Mesenchymal stem cell (in vitro differentiated cells and primary cell): Measurements from ENCODE around the gene C1QTNF1.

Experiments
- DNase-seq: peaks from one replicate; pipeline ENCODE4 v3.0.0-alpha.2; 2013
- H2AFZ ChIP-seq: one replicate; pipeline ENCODE4 v1.6.1; 2013; ENCODE audit warnings: low read depth, mild to moderate bottlenecking, control low read depth, inconsistent platforms, low read length, moderate library complexity
- H2AK5ac ChIP-seq: 2 replicates; pipeline ENCODE4 v1.6.1; 2013; ENCODE audit warnings: low read length, moderate library complexity, mild to moderate bottlenecking, inconsistent platforms; ENCODE audit not compliant: severe bottlenecking
- H2BK120ac ChIP-seq: one replicate; pipeline ENCODE4 v1.6.1; 2013; ENCODE audit warnings: low read depth, mild to moderate bottlenecking, inconsistent platforms, low read length, moderate library complexity
- H2BK12ac ChIP-seq, 2 experiments: one replicate each; pipeline ENCODE4 v1.6.1; 2013; ENCODE audit warnings: inconsistent platforms in 2 of 2, low read length in 2 of 2, mild to moderate bottlenecking in 2 of 2, moderate library complexity in 2 of 2, control low read depth in 1 of 2
- H2BK15ac ChIP-seq: one replicate; pipeline ENCODE4 v1.6.1; 2013; ENCODE audit warnings: mild to moderate bottlenecking, low read depth, inconsistent platforms; ENCODE audit not compliant: poor library complexity, severe bottlenecking
- H2BK5ac ChIP-seq: 2 replicates; pipeline ENCODE4 v1.6.1; 2013; ENCODE audit warnings: low read depth, mild to moderate bottlenecking, low read length, control low read depth, inconsistent platforms; ENCODE audit not compliant: poor library complexity, severe bottlenecking
- H3K14ac ChIP-seq, 2 experiments: one replicate each; pipeline ENCODE4 v1.6.1; 2013; ENCODE audit warnings: inconsistent platforms in 2 of 2, low read length in 2 of 2, control low read depth in 1 of 2, mild to moderate bottlenecking in 1 of 2, moderate library complexity in 1 of 2
- H3K18ac ChIP-seq, 2 experiments: one replicate each; pipeline ENCODE4 v1.6.1; 2013; ENCODE audit warnings: inconsistent platforms in 2 of 2, low read length in 2 of 2, control low read depth in 1 of 2, low read depth in 1 of 2, mild to moderate bottlenecking in 1 of 2
- H3K23ac ChIP-seq, 2 experiments: one replicate each; pipeline ENCODE4 v1.6.1; 2013; ENCODE audit warnings: inconsistent platforms in 2 of 2, low read length in 2 of 2, mild to moderate bottlenecking in 2 of 2, moderate library complexity in 2 of 2, control low read depth in 1 of 2
- H3K27ac ChIP-seq: 2 replicates; pipeline ENCODE4 v1.5.1; 2013; ENCODE audit warnings: mild to moderate bottlenecking, moderate library complexity, low read length, control low read depth, inconsistent platforms; ENCODE audit not compliant: poor library complexity, severe bottlenecking
- H3K27me3 ChIP-seq, 2 experiments: 2 replicates each; pipeline versions ENCODE4 v1.6.1 to v1.7.0; 2013; ENCODE audit warnings: low read length in 2 of 2, mild to moderate bottlenecking in 2 of 2, moderate library complexity in 2 of 2, control low read depth in 1 of 2, inconsistent platforms in 1 of 2; ENCODE audit not compliant: control insufficient read depth in 1 of 2, insufficient read depth in 1 of 2
- H3K36me3 ChIP-seq, 2 experiments: 2 replicates each; pipeline versions ENCODE4 v1.6.1 to v1.7.0; 2013; ENCODE audit warnings: low read length in 2 of 2, control low read depth in 1 of 2, inconsistent platforms in 1 of 2, low read depth in 1 of 2, mild to moderate bottlenecking in 1 of 2; ENCODE audit not compliant: insufficient read depth in 2 of 2, control insufficient read depth in 1 of 2
- H3K4ac ChIP-seq, 2 experiments: one replicate each; pipeline ENCODE4 v1.6.1; 2013; ENCODE audit warnings: inconsistent platforms in 2 of 2, low read length in 2 of 2, mild to moderate bottlenecking in 2 of 2, moderate library complexity in 2 of 2, control low read depth in 1 of 2, low read depth in 1 of 2
- H3K4me1 ChIP-seq: 2 replicates; pipeline ENCODE4 v1.6.1; 2013; ENCODE audit warnings: low read depth, low read length, control low read depth; ENCODE audit not compliant: control insufficient read depth, insufficient read depth
- H3K4me2 ChIP-seq: 2 replicates; pipeline ENCODE4 v1.6.1; 2013; ENCODE audit warnings: low read length, mild to moderate bottlenecking, inconsistent platforms; ENCODE audit not compliant: poor library complexity, severe bottlenecking
- H3K4me3 ChIP-seq, 2 experiments: 2 replicates each; pipeline versions ENCODE4 v1.5.1 to v1.7.0; 2013; ENCODE audit warnings: low read length in 2 of 2, mild to moderate bottlenecking in 2 of 2, control low read depth in 1 of 2, low read depth in 1 of 2; ENCODE audit not compliant: insufficient read depth in 1 of 2
- H3K79me1 ChIP-seq: replicated peaks from 2 replicates; pipeline ENCODE4 v1.6.1; 2013; ENCODE audit warnings: mild to moderate bottlenecking, control low read depth, low read length, inconsistent platforms; ENCODE audit not compliant: poor library complexity, severe bottlenecking
- H3K9ac ChIP-seq: 2 replicates; pipeline ENCODE4 v1.7.0; 2013; ENCODE audit warnings: mild to moderate bottlenecking, low read length, moderate library complexity
- H3K9me3 ChIP-seq: 2 replicates; pipeline ENCODE4 v1.7.0; 2013; ENCODE audit warnings: mild to moderate bottlenecking, low read length; ENCODE audit not compliant: control insufficient read depth
- H4K8ac ChIP-seq: one replicate; pipeline ENCODE4 v1.6.1; 2013; ENCODE audit warnings: inconsistent platforms, mild to moderate bottlenecking, low read length, moderate library complexity
- H4K91ac ChIP-seq: one replicate; pipeline ENCODE4 v1.6.1; 2013; ENCODE audit warnings: mild to moderate bottlenecking, low read length, inconsistent platforms
- WGBS: methylation state at CpG from one replicate; pipeline ENCODE4 v1.1.7; 2013; ENCODE audit warnings: mixed read lengths; 5-methylcytosine and 5-hydroxymethylcytosine counted together

The C1QTNF1 gene

DNA sequence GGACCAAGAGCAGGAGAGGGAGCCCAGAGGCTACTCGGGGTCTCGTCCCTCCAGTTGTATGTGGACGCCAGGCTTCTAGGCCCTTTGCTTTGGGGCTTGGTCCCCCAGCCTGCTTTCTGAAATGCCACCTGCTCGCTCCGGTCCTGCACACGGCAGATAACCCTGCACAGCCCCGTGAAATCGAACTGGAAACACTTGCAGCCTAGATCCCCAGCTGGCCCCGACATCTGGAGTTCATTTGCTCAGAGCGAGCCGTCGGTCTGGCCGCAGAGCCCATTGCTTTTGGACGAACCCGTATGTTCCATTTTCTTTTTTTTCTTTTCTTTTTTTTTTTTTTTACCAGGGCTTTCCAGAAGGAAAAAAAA is 22.9 kb downstream of the C1QTNF1 start:
- H3K23ac ChIP-seq: no peak overlapping the region
- H2BK12ac ChIP-seq: no peak overlapping the region
- no peak overlapping the region for H4K91ac ChIP-seq
- peak overlapping the region in 1 of 2 experiments; percentile 40 for H3K4me3 ChIP-seq
- 87% methylated on average over 13 of the region's 15 CpGs for WGBS
- peak overlapping the region; percentile 77 for H3K9ac ChIP-seq
- no peak overlapping the region for H3K27ac ChIP-seq
- no peak overlapping the region for H2BK5ac ChIP-seq
- no peak overlapping the region for H2AFZ ChIP-seq
- peaks cover 0 to 7% of the 10 kb centered on the region in 2 experiments for H3K36me3 ChIP-seq
- H3K27me3 ChIP-seq: peaks cover 0 to 25% of the 10 kb centered on the region in 2 experiments
- no peaks in the 10 kb centered on the region for H3K4me1 ChIP-seq
- no peaks in the 10 kb centered on the region for H3K9me3 ChIP-seq
- H3K18ac ChIP-seq: no peak overlapping the region
- H2BK120ac ChIP-seq: no peak overlapping the region
- H2AK5ac ChIP-seq: no peak overlapping the region
- H4K8ac ChIP-seq: no peak overlapping the region
- H3K79me1 ChIP-seq: no peaks in the 10 kb centered on the region
- H3K4me2 ChIP-seq: no peak overlapping the region
- no peak for DNase-seq
- no peak overlapping the region for H3K14ac ChIP-seq
- no peak overlapping the region for H3K4ac ChIP-seq
- no peak overlapping the region for H2BK15ac ChIP-seq

GRCh38 chr17:79047291-79047920 is 23.4 kb downstream of the C1QTNF1 start:
- WGBS: 94% methylated on average over 30 of the region's 30 CpGs
- Histone ChIP-seq H3K9me3 (no peaks in the 10 kb centered on the region), H3K4me3 (peak overlapping the region in 1 of 2 experiments; percentile 60), H2BK5ac (no peak overlapping the region), H3K79me1 (no peaks in the 10 kb centered on the region), H3K4me1 (no peaks in the 10 kb centered on the region), H3K14ac (no peak overlapping the region), H3K27ac (no peak overlapping the region), H3K36me3 (peaks cover 0 to 7% of the 10 kb centered on the region in 2 experiments), H2BK120ac (no peak overlapping the region), H3K4ac (no peak overlapping the region), H3K23ac (no peak overlapping the region), H3K27me3 (peaks cover 0 to 25% of the 10 kb centered on the region in 2 experiments), H2BK12ac (no peak overlapping the region), H2AK5ac (no peak overlapping the region), H3K18ac (no peak overlapping the region), H3K4me2 (no peak overlapping the region), H2BK15ac (no peak overlapping the region), H4K91ac (no peak overlapping the region), H3K9ac (peak overlapping the region; percentile 77), H4K8ac (no peak overlapping the region), H2AFZ (no peak overlapping the region)
- DNase-seq: no peak

DNA sequence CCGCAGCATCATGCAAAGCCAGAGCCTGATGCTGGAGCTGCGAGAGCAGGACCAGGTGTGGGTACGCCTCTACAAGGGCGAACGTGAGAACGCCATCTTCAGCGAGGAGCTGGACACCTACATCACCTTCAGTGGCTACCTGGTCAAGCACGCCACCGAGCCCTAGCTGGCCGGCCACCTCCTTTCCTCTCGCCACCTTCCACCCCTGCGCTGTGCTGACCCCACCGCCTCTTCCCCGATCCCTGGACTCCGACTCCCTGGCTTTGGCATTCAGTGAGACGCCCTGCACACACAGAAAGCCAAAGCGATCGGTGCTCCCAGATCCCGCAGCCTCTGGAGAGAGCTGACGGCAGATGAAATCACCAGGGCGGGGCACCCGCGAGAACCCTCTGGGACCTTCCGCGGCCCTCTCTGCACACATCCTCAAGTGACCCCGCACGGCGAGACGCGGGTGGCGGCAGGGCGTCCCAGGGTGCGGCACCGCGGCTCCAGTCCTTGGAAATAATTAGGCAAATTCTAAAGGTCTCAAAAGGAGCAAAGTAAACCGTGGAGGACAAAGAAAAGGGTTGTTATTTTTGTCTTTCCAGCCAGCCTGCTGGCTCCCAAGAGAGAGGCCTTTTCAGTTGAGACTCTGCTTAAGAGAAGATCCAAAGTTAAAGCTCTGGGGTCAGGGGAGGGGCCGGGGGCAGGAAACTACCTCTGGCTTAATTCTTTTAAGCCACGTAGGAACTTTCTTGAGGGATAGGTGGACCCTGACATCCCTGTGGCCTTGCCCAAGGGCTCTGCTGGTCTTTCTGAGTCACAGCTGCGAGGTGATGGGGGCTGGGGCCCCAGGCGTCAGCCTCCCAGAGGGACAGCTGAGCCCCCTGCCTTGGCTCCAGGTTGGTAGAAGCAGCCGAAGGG is 24.2 kb downstream of the C1QTNF1 start:
- Histone ChIP-seq H3K27me3 (peaks cover 0 to 25% of the 10 kb centered on the region in 2 experiments), H3K4me1 (peaks cover 2% of the 10 kb centered on the region), H3K79me1 (no peaks in the 10 kb centered on the region), H3K27ac (no peak overlapping the region), H3K9me3 (no peaks in the 10 kb centered on the region), H3K4ac (no peak overlapping the region), H3K4me2 (no peak overlapping the region), H3K36me3 (peaks cover 0 to 7% of the 10 kb centered on the region in 2 experiments), H3K14ac (no peak overlapping the region), H2BK120ac (no peak overlapping the region), H4K91ac (no peak overlapping the region), H2AFZ (no peak overlapping the region), H2AK5ac (no peak overlapping the region), H2BK5ac (no peak overlapping the region), H2BK12ac (no peak overlapping the region), H3K23ac (no peak overlapping the region), H3K4me3 (peak overlapping the region in 1 of 2 experiments; percentile 60), H2BK15ac (no peak overlapping the region), H4K8ac (no peak overlapping the region), H3K9ac (peak overlapping the region; percentile 77), H3K18ac (no peak overlapping the region)
- no peak for DNase-seq
- 92% methylated on average over 41 of the region's 41 CpGs for WGBS
